Putamen (tissue), 1 donor: ENCODE data around the gene IFT27.
A peak's percentile ranks its signal among the peaks of the same experiment; 100 is the strongest.

Experiments
- DNase-seq: peaks from one replicate; pipeline ENCODE4 v3.0.0-alpha.2; 2016; ENCODE audit warnings: low spot score

The IFT27 gene

GRCh38 chr22:36775964-36776669 lies at the start of gene IFT27:
IFT27 (minus strand) TSS chr22:36776119; CDS start chr22:36775707, 412 bp downstream.
- DNase-seq: peak; percentile 100

- DNase-seq: no peak
Measured at GRCh38 chr22:36824655-36825054, 48.7 kb upstream of the IFT27 start.

- DNase-seq: no peak
Measured at GRCh38 chr22:36823186-36823839, 47.4 kb upstream of the IFT27 start.

GRCh38 chr22:36822581-36822980 lies 46.7 kb upstream of the IFT27 start:
- DNase-seq: no peak

GRCh38 chr22:36819112-36819511 lies 43.2 kb upstream of the IFT27 start:
- no peak for DNase-seq

- no peak for DNase-seq
Measured at GRCh38 chr22:36818010-36818642, 42.2 kb upstream of the IFT27 start.

GRCh38 chr22:36817525-36817848 lies 41.6 kb upstream of the IFT27 start:
- no peak for DNase-seq

- DNase-seq: no peak
Measured at GRCh38 chr22:36816636-36817524, 41.0 kb upstream of the IFT27 start, which contains the start of gene PVALB. PVALB (minus strand) TSS chr22:36817035; CDS start chr22:36817005, 30 bp downstream.

GRCh38 chr22:36816339-36816635 lies 40.4 kb upstream of the IFT27 start:
- DNase-seq: no peak

GRCh38 chr22:36815558-36816338 lies 39.8 kb upstream of the IFT27 start:
- DNase-seq: no peak

GRCh38 chr22:36814801-36815200 lies 38.9 kb upstream of the IFT27 start:
- DNase-seq: no peak

- DNase-seq: no peak
Measured at GRCh38 chr22:36811094-36811800, 35.3 kb upstream of the IFT27 start.

GRCh38 chr22:36809351-36809750 lies 33.4 kb upstream of the IFT27 start:
- DNase-seq: no peak

GRCh38 chr22:36808721-36809344 lies 32.9 kb upstream of the IFT27 start:
- DNase-seq: no peak

GRCh38 chr22:36807627-36808026 lies 31.7 kb upstream of the IFT27 start:
- DNase-seq: no peak

GRCh38 chr22:36806835-36807234 lies 30.9 kb upstream of the IFT27 start:
- no peak for DNase-seq

GRCh38 chr22:36803358-36803757 lies 27.4 kb upstream of the IFT27 start:
- no peak for DNase-seq

GRCh38 chr22:36798674-36799066 lies 22.8 kb upstream of the IFT27 start:
- no peak for DNase-seq

GRCh38 chr22:36797911-36798673 lies 22.2 kb upstream of the IFT27 start:
- no peak for DNase-seq

- DNase-seq: no peak
Measured at GRCh38 chr22:36797374-36797773, 21.5 kb upstream of the IFT27 start.
